ENCODE data around the gene IL1RN. TPM values are rescaled to one million over a fixed set of nuclear protein-coding genes. Genes with fewer than 3 reads are reported as not detected.
A peak's percentile ranks its signal among the peaks of the same experiment; 100 is the strongest.

Gene IL1RN
- total and polyA plus RNA-seq, 2 of the 13 experiments (the other 11 are each of a cell fraction or from before 2014, with no cell fraction given), result 21.2 to 101 TPM

DNA sequence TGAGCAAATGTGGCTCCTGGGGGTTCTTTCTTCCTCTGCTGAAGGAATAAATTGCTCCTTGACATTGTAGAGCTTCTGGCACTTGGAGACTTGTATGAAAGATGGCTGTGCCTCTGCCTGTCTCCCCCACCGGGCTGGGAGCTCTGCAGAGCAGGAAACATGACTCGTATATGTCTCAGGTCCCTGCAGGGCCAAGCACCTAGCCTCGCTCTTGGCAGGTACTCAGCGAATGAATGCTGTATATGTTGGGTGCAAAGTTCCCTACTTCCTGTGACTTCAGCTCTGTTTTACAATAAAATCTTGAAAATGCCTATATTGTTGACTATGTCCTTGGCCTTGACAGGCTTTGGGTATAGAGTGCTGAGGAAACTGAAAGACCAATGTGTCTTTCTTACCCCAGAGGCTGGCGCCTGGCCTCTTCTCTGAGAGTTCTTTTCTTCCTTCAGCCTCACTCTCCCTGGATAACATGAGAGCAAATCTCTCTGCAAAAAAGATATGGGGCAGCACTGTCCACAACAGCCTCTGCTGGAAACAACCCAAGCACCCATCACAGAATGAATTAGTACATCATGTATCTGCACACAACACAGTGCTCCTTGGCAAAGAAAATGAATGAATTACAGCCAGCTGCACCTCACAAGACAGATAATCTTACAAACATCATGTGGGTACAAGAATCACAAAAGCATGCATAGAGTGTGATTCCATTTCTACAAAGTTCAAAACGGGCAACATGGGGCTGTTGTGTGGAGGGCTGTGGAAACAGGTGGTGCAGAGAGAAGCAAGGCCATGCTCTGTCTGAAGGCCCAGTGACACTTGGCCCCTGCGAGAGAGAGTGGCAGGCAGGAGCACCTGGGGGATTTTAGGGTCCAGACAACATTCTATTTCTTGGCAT lies 6.6 kb downstream of the IL1RN start:
- no peaks in the 10 kb centered on the region for H3K9me3 ChIP-seq (ENCODE audit: low read length)
- H3K4me2 ChIP-seq (ENCODE audit: low read depth, low read length), result no peak overlapping the region
- H3K36me3 ChIP-seq (replicated peaks in 1 of 2; ENCODE audit: control insufficient read depth in 1 of 2, insufficient read depth in 2 of 2, low read length in 2 of 2), result peaks cover 21 to 34% of the 10 kb centered on the region in 2 experiments; a peak in 4 of 5 replicates
- ChIA-PET CTCF (ENCODE audit: low intra/inter-chr PET ratio, low total read pairs) (interaction anchor here (5.4 kb wide), 1 partner anchor 54 kb away, joined by 35 read pairs; no protein-coding TSS in a partner anchor), POLR2A (interaction anchor here (0.7 to 5.7 kb wide), 8 partner anchors 32 to 65 kb away, joined by 3 to 63 read pairs (median 4); no protein-coding TSS in a partner anchor)
- H4K20me1 ChIP-seq (ENCODE audit: insufficient read depth, low read length), result no peaks in the 10 kb centered on the region
- WGBS (ENCODE audit: low lambda C conversion rate), result 81% methylated on average over 7 of the region's 7 CpGs
- FAIRE-seq (no peak), ATAC-seq (no peak), DNase-seq (ENCODE audit: low spot score) (no peak)
- H3K27me3 ChIP-seq (ENCODE audit: control insufficient read depth in 1 of 2, insufficient read depth in 2 of 2, low read length in 2 of 2), result no peaks in the 10 kb centered on the region
- in situ Hi-C loops (cut with HindIII; ENCODE audit: extremely low pct_ligation_motif_present, low pct_unique_long_range_greater_than_20kb), result no loop called here
- peaks cover 10% of the 10 kb centered on the region for H3K79me2 ChIP-seq (ENCODE audit: insufficient read depth, low read length)
- no TSS peak for BruUV-seq (replicated peaks)
- no peak overlapping the region for H3K9ac ChIP-seq (ENCODE audit: insufficient read depth, low read depth, low read length)
- H3K4me1 ChIP-seq (ENCODE audit: insufficient read depth, low read length), result peaks cover 64% of the 10 kb centered on the region
- H3K4me3 ChIP-seq (replicated peaks in 1 of 3; ENCODE audit: insufficient read depth in 1 of 3, low read depth in 2 of 3, low read length in 3 of 3), result no peak overlapping the region
- H2AFZ ChIP-seq (ENCODE audit: low read length), result no peak overlapping the region
- intact Hi-C loops (cut with micrococcal nuclease; ENCODE audit: unreplicated experiment), result no loop called here
- H3K27ac ChIP-seq (ENCODE audit: extremely low read length, insufficient read depth, low read length), result no peak overlapping the region
- no peak for TF ChIP-seq RAD21 (CRISPR knock-in tag; IDR thresholded peaks at IDR 0.05)
- no peak for TF ChIP-seq TMF1 (CRISPR knock-in tag; IDR thresholded peaks at IDR 0.05; ENCODE audit: low read depth)
- TF ChIP-seq SIN3A (IDR thresholded peaks at IDR 0.05; ENCODE audit: borderline replicate concordance, low read depth, low read length), result no peak
- no peak for TF ChIP-seq ARNT2 (CRISPR knock-in tag; IDR thresholded peaks at IDR 0.05; ENCODE audit: low read depth)
- 0 out of 2 replicates have a peak, but pooled peaks have one; percentile 30 for TF ChIP-seq ERF (CRISPR knock-in tag; IDR thresholded peaks at IDR 0.05)
- no peak for TF ChIP-seq U2AF2 (IDR thresholded peaks at IDR 0.05; ENCODE audit: low read depth, low read length)
- no peak for TF ChIP-seq STAG1 (CRISPR knock-in tag; IDR thresholded peaks at IDR 0.05)
- peak in 1 of 2 experiments; percentile 44; a peak in 1 of 4 replicates for TF ChIP-seq POLR2A (IDR thresholded peaks at IDR 0.05; ENCODE audit: insufficient read depth in 1 of 2, low read depth in 2 of 2, low read length in 2 of 2)
- TF ChIP-seq ZIK1 (CRISPR knock-in tag; IDR thresholded peaks at IDR 0.05; ENCODE audit: borderline replicate concordance, low read depth), result no peak
- peak; percentile 82; the same call in 1 of the 2 replicates for TF ChIP-seq SSRP1 (CRISPR knock-in tag; IDR thresholded peaks at IDR 0.05)
- TF ChIP-seq ZNF790 (CRISPR knock-in tag; IDR thresholded peaks at IDR 0.05; ENCODE audit: borderline replicate concordance), result 0 out of 2 replicates have a peak, but pooled peaks have one; percentile 17
- TF ChIP-seq FOXM1 (CRISPR knock-in tag; IDR thresholded peaks at IDR 0.05), result no peak
- TF ChIP-seq MLX (CRISPR knock-in tag; IDR thresholded peaks at IDR 0.05), result no peak
- TF ChIP-seq ZFP37 (CRISPR knock-in tag; IDR thresholded peaks at IDR 0.05; ENCODE audit: borderline replicate concordance), result no peak
- no peak for TF ChIP-seq MAFG (CRISPR knock-in tag; IDR thresholded peaks at IDR 0.05)
- no peak for TF ChIP-seq GATAD1 (CRISPR knock-in tag; IDR thresholded peaks at IDR 0.05)
- no peak for TF ChIP-seq HOXA3 (CRISPR knock-in tag; IDR thresholded peaks at IDR 0.05)
- TF ChIP-seq ZNF343 (CRISPR knock-in tag; IDR thresholded peaks at IDR 0.05), result no peak
- peak; percentile 60 for TF ChIP-seq POLR2AphosphoS5 (IDR thresholded peaks at IDR 0.05; ENCODE audit: low read depth, low read length)
- no peak for TF ChIP-seq TSC22D2 (CRISPR knock-in tag; IDR thresholded peaks at IDR 0.05; ENCODE audit: borderline replicate concordance)
- TF ChIP-seq, protein P1, sequence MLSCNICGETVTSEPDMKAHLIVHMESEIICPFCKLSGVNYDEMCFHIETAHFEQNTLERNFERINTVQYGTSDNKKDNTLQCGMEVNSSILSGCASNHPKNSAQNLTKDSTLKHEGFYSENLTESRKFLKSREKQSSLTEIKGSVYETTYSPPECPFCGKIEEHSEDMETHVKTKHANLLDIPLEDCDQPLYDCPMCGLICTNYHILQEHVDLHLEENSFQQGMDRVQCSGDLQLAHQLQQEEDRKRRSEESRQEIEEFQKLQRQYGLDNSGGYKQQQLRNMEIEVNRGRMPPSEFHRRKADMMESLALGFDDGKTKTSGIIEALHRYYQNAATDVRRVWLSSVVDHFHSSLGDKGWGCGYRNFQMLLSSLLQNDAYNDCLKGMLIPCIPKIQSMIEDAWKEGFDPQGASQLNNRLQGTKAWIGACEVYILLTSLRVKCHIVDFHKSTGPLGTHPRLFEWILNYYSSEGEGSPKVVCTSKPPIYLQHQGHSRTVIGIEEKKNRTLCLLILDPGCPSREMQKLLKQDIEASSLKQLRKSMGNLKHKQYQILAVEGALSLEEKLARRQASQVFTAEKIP (CRISPR knock-in tag; IDR thresholded peaks at IDR 0.05; ENCODE audit: borderline replicate concordance), result no peak
- peak; percentile 17; the same call in 1 of the 2 replicates for TF ChIP-seq ETV5 (CRISPR knock-in tag; IDR thresholded peaks at IDR 0.05; ENCODE audit: borderline replicate concordance)
